Hepatocyte (in vitro differentiated cells): Measurements from ENCODE around the gene ZGRF1. TPM values are rescaled to one million over a fixed set of nuclear protein-coding genes. Genes with fewer than 3 reads are reported as not detected.
"Not testable (repeated sequence)": the region's sequence is repeated elsewhere in the genome, so short reads cannot be mapped to it uniquely, and the experiment has no call there.

Source experiments
- DNase-seq: peaks from one replicate; pipeline ENCODE4 v3.0.0-alpha.2; 2016; ENCODE audit warnings: low spot score
- H2AFZ ChIP-seq: fragments of 200-600 bp; sonication (generic); 2 replicates; pipeline ENCODE4 v1.6.0; 2016; ENCODE audit warnings: antibody characterized with exemption, mild to moderate bottlenecking
- H3K27ac ChIP-seq: fragments of 200-600 bp; sonication (generic); 2 replicates; pipeline ENCODE4 v1.5.1; 2016; ENCODE audit warnings: mild to moderate bottlenecking
- H3K27me3 ChIP-seq: fragments of 200-600 bp; sonication (generic); 2 replicates; pipeline ENCODE4 v1.6.1; 2016
- H3K36me3 ChIP-seq: fragments of 200-600 bp; sonication (generic); replicated peaks from 2 replicates; pipeline ENCODE4 v1.5.1; 2016; ENCODE audit warnings: low read depth; ENCODE audit not compliant: insufficient read depth
- H3K4me1 ChIP-seq: fragments of 200-600 bp; sonication (generic); 2 replicates; pipeline ENCODE4 v1.5.1; 2016; ENCODE audit warnings: mild to moderate bottlenecking, moderate library complexity; ENCODE audit not compliant: insufficient read depth
- H3K4me2 ChIP-seq: fragments of 200-600 bp; sonication (generic); 2 replicates; pipeline ENCODE4 v1.6.0; 2016
- H3K4me3 ChIP-seq: fragments of 200-600 bp; sonication (generic); 2 replicates; pipeline ENCODE4 v1.5.1; 2016; ENCODE audit warnings: mild to moderate bottlenecking
- H3K79me2 ChIP-seq: fragments of 200-600 bp; sonication (generic); 2 replicates; pipeline ENCODE4 v1.6.0; 2017; ENCODE audit warnings: mild to moderate bottlenecking
- H3K9me2 ChIP-seq: fragments of 200-600 bp; sonication (generic); replicated peaks from 2 replicates; pipeline ENCODE4 v1.6.0; 2017; ENCODE audit warnings: mild to moderate bottlenecking; ENCODE audit not compliant: insufficient read depth
- H3K9me3 ChIP-seq: fragments of 200-600 bp; sonication (generic); 2 replicates; pipeline ENCODE4 v1.5.1; 2016; ENCODE audit warnings: low read depth, mild to moderate bottlenecking
- H4K20me1 ChIP-seq: fragments of 200-600 bp; sonication (generic); 2 replicates; pipeline ENCODE4 v1.6.0; 2016; ENCODE audit warnings: mild to moderate bottlenecking; ENCODE audit not compliant: insufficient read depth, poor library complexity, severe bottlenecking
- EZH2 ChIP-seq: fragments of 200-600 bp; sonication (generic); IDR thresholded peaks from 2 replicates; pipeline ENCODE4 v1.6.1; 2016; ENCODE audit warnings: antibody characterized with exemption, mild to moderate bottlenecking, borderline replicate concordance
- EZH2phosphoT487 ChIP-seq: fragments of 200-600 bp; sonication (generic); IDR thresholded peaks from one replicate; pipeline ENCODE4 v1.6.1; 2018; ENCODE audit warnings: antibody characterized with exemption, mild to moderate bottlenecking, low read depth, moderate library complexity; ENCODE audit not compliant: unreplicated experiment, severe bottlenecking
- WGBS: methylation state at CpG from one replicate; pipeline ENCODE4 v1.1.6; 2016; ENCODE audit warnings: low lambda C conversion rate; ENCODE audit errors: missing lambda C conversion rate; 5-methylcytosine and 5-hydroxymethylcytosine counted together
- polyA plus RNA-seq: library from polyadenylated mRNA; unstranded; fragments of >200 nt; fragmentation: Nextera tagmentation; extraction: Ambion mirVana; gene quantifications from 2 replicates; pipeline ENCODE4 v1.2.1, GENCODE V29; 2016
- total RNA-seq: library from RNA; depleted of rRNA; stranded (reverse); fragments of >200 nt; gene quantifications from 2 replicates; pipeline ENCODE4 v1.2.3, GENCODE V29; 2014
- TF ChIP-seq, protein P1 (sequence below): fragments of 200-600 bp; sonication (generic); IDR thresholded peaks from 2 replicates; pipeline ENCODE4 v1.5.1; 2016; ENCODE audit warnings: antibody characterized with exemption, mild to moderate bottlenecking; ENCODE audit not compliant: poor library complexity

ZGRF1 gene
- total and polyA plus RNA-seq, 2 experiments from 2014 or later: 1.2 to 9.9 TPM

GRCh38 chr4:112526061-112526460 lies 110.6 kb downstream of the ZGRF1 start:
- H3K27me3 ChIP-seq: peaks cover 73% of the 10 kb centered on the region
- H3K79me2 ChIP-seq: no peaks in the 10 kb centered on the region
- peaks cover 13% of the 10 kb centered on the region for H3K4me1 ChIP-seq
- no peaks in the 10 kb centered on the region for H3K9me3 ChIP-seq
- no peak overlapping the region for H3K4me2 ChIP-seq
- WGBS: 57% methylated on average over 1 of the region's 1 CpG
- no peak overlapping the region for H3K4me3 ChIP-seq
- no peaks in the 10 kb centered on the region for H4K20me1 ChIP-seq
- no peak overlapping the region for H2AFZ ChIP-seq
- H3K27ac ChIP-seq: no peak overlapping the region
- no peak for DNase-seq
- TF ChIP-seq EZH2phosphoT487: no peak
- TF ChIP-seq EZH2: no peak
- TF ChIP-seq, protein P1, sequence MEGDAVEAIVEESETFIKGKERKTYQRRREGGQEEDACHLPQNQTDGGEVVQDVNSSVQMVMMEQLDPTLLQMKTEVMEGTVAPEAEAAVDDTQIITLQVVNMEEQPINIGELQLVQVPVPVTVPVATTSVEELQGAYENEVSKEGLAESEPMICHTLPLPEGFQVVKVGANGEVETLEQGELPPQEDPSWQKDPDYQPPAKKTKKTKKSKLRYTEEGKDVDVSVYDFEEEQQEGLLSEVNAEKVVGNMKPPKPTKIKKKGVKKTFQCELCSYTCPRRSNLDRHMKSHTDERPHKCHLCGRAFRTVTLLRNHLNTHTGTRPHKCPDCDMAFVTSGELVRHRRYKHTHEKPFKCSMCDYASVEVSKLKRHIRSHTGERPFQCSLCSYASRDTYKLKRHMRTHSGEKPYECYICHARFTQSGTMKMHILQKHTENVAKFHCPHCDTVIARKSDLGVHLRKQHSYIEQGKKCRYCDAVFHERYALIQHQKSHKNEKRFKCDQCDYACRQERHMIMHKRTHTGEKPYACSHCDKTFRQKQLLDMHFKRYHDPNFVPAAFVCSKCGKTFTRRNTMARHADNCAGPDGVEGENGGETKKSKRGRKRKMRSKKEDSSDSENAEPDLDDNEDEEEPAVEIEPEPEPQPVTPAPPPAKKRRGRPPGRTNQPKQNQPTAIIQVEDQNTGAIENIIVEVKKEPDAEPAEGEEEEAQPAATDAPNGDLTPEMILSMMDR: no peak
- no peaks in the 10 kb centered on the region for H3K36me3 ChIP-seq
- H3K9me2 ChIP-seq: no peaks in the 10 kb centered on the region

DNA sequence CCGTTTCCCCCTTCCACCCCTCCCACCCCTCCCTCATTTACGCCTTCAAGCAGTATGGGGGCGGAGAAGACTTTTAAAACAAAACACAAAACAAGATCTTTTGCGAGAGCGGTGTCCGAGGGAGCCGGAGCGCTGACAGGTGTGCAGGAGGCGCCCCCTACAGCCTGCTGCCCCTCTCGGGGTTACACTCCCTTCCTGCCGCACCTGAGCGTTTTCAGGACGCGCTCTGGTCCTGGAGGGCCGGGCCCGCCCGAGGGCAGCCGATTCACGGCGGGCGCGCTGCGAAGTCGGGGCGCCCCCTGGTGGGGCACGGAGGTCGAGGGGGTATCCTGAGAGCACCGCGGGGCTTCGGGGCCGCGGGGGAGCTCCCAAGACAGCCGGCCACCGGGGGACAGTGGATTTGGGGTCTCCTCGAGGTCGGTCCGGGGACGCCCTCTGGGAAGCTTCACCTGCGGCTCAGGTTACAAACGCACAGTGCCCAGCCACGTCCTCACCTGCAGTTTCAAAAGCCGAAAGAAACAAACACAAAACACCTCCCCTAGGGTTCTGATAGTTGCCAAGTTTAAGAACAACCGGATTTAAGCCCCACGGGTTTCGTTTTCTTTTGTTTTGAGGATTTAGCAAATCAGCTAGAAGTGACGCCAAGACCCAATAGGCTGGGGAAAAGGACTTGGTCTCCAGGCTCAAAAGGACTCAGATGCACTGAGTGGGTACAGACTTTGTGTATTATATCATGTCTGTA lies 112.8 kb downstream of the ZGRF1 start:
- Histone ChIP-seq H3K9me2 (no peaks in the 10 kb centered on the region), H4K20me1 (no peaks in the 10 kb centered on the region), H2AFZ (peak overlapping the region; percentile 59), H3K4me1 (peaks cover 14% of the 10 kb centered on the region), H3K4me2 (peak overlapping the region; percentile 95), H3K4me3 (peak overlapping the region; percentile 65), H3K27ac (no peak overlapping the region), H3K79me2 (no peaks in the 10 kb centered on the region), H3K36me3 (no peaks in the 10 kb centered on the region), H3K9me3 (no peaks in the 10 kb centered on the region), H3K27me3 (peaks cover 94% of the 10 kb centered on the region)
- DNase-seq: peak; percentile 84
- TF ChIP-seq, protein P1: peak; percentile 68
- no peak for TF ChIP-seq EZH2phosphoT487
- WGBS: under 1% methylated on average over 37 of the region's 46 CpGs

- peaks cover 98% of the 10 kb centered on the region for H3K27me3 ChIP-seq
- peaks cover 14% of the 10 kb centered on the region for H3K4me1 ChIP-seq
- WGBS: 4% methylated on average over 37 of the region's 37 CpGs
- DNase-seq: peak; percentile 41
- H4K20me1 ChIP-seq: no peaks in the 10 kb centered on the region
- no peak overlapping the region for H3K27ac ChIP-seq
- no peaks in the 10 kb centered on the region for H3K36me3 ChIP-seq
- no peaks in the 10 kb centered on the region for H3K9me3 ChIP-seq
- peak overlapping the region; percentile 95 for H3K4me2 ChIP-seq
- H3K4me3 ChIP-seq: peak overlapping the region; percentile 65
- H3K9me2 ChIP-seq: no peaks in the 10 kb centered on the region
- H2AFZ ChIP-seq: peak overlapping the region; percentile 59
- H3K79me2 ChIP-seq: no peaks in the 10 kb centered on the region
- TF ChIP-seq EZH2phosphoT487 (peak; percentile 75), EZH2 (peak; percentile 85)
- TF ChIP-seq, protein P1: peak; percentile 21
Measured at GRCh38 chr4:112523008-112523721, 113.5 kb downstream of the ZGRF1 start.

DNA sequence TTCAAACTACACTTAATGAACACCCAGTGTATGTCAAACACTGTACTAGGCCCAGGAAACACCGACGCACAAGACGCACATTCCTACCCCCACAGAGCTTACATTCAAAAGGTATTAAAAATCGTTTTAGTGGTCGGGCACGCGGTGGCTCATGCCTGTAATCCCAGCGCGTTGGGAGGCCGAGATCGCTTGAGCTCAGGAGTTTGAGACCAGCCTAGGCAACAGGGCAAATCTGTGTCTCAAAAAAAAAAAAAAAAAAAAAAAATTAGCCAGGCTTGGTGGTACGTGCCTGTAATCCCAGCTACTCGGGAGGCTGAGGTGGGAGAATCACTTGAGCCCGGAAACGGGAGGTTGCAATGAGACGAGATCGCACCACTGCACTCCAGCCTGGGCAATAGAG lies 114.3 kb downstream of the ZGRF1 start:
- DNase-seq, H3K9me2 ChIP-seq, H3K27ac ChIP-seq, H3K9me3 ChIP-seq, H3K36me3 ChIP-seq, H3K4me3 ChIP-seq, H2AFZ ChIP-seq, H4K20me1 ChIP-seq, H3K79me2 ChIP-seq: not testable (repeated sequence)
- H3K4me2 ChIP-seq: peak overlapping the region; percentile 95
- H3K4me1 ChIP-seq: peaks cover 14% of the 10 kb centered on the region
- WGBS: 18% methylated on average over 17 of the region's 17 CpGs
- H3K27me3 ChIP-seq: peaks cover 100% of the 10 kb centered on the region
